T-helper 1 cell treated with Interleukin-12 subunit alpha and Interleukin-12 subunit beta and Interleukin-4 antibody, amounts not matched to agents 30 ng/mL and 1 ng/mL, for 36 hours (primary cell): ENCODE data around the gene CAMK2B. TPM values are rescaled to one million over a fixed set of nuclear protein-coding genes. Genes with fewer than 3 reads are reported as not detected.

Experiments used
- intact Hi-C: fragments of 100-400 bp; cut with micrococcal nuclease; formaldehyde crosslinking; loops from one replicate; pipeline ENCODE4 v1.15.1; 2024
- total RNA-seq: library from RNA; stranded (reverse); gene quantifications from 2 replicates; pipeline ENCODE4 v1.2.3, GENCODE V29; 2022

Gene CAMK2B
- total RNA-seq, 1 donor from 2014 or later = not detected

DNA sequence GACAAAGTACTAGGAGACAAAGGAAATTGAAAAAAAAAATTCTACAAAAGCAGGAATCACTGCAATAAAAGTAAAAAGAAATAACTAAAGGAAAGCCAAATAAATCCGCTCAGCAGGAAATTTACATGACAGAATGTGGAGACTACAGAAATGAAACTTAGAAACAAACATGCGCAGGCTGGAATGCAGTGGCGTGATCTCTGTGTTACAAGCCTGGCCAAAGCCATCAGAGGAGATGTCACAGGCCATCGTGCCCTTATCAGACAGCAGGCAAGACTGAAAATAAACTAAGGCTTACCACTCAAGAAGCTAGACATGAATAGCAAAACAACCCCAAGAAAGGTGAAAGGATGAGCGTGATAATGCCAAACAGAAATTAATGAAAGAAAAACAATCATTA, 6.3 kb upstream of the CAMK2B start:
- intact Hi-C loops = no loop called here

DNA sequence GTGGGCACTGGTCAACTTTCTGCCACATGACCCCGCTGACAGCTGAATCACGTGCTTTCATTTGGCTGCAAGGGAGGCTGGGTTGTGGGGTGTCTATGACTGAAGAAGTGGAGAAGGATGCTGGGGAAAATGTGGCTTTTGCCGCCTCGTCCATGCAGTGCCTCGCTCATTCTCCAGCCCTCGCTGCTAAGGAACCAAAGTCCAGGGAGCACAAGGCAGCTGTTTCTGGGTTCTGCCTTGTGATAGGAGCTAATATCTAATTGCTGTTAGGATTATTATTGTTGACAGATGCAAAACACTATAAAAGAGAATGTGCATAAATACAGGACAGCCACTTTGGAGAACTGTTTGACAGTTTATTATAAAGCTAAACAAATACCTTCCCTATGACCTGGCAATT, 4.9 kb upstream of the CAMK2B start:
- intact Hi-C loops = no loop called here

DNA sequence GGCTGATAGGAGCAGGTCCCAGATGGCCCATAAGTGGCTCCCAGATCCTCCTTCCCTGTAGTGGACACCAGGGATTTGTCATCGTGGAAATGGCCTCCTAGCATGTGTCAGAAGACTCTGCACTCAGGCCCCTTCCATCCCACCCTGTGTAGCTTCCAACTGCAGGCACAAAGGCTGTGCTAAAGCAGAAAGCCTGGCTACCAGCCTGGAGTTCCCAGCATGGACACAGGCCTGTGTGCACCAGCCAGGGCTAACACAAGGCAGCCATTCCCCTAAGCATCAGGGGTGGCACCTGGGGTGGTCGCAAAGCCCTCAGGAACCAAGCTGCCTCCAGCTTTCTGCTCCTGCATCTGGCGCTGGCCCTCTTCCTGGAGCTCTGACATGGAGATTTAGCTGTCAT, 4.5 kb upstream of the CAMK2B start:
- intact Hi-C loops = no loop called here

DNA sequence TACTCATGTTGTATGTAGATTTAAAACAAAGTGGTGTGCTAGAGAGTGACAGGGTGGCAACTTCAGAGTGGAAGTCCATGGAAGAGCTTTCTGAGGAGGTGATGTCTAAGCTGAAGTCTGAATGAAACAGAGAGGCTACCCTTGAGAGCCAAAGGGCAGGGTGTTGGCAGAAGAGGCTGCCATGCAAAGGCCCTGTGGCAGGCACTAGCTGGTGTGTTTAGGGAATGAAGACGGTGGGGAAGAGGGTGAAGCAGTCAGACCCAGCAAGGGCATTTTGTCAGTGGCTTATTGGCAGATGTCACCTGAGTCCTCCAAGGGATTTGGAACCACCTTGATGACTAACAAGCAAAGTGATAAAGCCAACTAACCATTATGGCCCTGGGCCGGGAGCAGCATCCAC, 3.7 kb upstream of the CAMK2B start:
- intact Hi-C loops = no loop called here

DNA sequence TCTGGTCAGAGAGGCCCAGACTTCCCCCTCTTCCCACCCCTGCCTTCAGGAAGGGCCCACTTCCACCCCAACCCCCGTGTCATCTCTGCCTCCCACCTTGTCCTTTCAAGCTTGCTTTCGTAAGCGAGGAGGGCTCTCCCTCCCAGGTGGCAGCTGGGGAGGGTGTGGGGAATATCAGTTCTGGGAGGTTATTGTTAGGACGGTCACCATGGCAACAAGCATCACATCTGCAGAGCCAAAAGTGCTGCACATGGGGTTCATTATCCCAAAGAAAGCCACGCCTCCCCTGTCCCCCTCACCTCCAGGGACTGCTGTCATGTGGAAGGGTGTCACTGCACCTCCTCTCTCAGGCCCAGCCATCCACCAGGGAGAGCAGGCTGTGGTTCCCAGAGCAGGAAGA, 2.6 kb upstream of the CAMK2B start:
- intact Hi-C loops = no loop called here

DNA sequence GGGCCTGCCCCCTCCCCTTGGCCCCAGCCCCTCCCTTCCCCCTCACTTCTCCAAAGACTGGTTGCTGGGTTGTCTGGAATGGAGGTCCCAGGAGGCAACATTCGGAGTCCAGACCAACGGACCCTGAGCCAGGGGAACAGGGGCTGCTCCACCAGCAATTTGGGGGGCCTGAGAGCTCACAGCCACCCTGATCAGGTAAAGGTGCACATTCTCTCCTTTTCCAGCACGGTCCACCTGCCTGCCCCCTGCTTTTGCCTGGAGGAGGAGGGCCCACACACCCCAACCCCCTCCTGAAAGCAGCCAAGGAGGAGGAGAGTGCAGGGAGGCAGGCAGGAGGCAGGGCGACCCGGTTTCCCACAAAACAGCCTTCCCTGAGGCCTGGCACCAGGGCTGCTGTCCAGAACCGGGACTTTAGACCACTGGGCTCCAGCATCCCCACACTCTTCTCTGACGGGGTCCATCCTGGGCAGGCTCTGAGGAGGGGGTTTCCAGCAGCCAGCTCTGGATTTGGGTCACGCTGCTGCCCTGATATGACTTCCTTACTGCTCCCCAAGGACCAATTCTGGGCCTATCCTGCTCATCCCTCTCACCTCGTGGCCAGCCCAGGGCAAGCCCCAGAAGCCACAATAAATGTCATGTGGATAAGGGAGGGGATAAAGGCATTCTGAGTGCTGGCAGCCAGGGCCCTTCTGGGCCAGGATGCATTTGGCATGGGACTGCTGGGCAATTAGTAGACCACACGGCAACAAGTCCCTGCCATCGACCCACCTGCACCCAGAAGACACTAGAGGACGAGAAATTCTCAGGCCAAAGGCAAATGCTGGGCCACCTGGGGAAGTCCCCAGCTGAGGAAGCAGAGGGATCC, 1.1 kb upstream of the CAMK2B start:
- intact Hi-C loops = no loop called here

DNA sequence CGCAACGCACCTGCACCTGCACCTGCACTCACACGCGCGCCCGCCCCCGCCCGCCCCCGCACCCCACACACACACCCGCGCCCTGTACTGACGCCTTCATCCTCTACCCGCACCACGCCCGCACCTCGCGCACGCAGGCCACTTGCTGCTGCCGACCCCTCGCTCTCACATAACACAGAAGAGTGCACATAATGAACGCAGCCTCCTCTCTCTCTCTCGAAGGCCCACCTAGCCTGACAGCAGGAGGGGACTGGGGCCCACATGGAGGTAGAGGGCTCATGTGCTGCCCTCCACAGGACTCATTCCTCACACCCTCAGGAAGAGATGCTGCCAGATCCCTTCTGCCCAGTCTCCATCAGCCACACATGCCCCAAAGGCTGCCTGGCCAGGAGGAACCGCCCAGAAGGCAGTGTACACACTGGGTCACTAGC, 432 bp upstream of the CAMK2B start:
- intact Hi-C loops = no loop called here

DNA sequence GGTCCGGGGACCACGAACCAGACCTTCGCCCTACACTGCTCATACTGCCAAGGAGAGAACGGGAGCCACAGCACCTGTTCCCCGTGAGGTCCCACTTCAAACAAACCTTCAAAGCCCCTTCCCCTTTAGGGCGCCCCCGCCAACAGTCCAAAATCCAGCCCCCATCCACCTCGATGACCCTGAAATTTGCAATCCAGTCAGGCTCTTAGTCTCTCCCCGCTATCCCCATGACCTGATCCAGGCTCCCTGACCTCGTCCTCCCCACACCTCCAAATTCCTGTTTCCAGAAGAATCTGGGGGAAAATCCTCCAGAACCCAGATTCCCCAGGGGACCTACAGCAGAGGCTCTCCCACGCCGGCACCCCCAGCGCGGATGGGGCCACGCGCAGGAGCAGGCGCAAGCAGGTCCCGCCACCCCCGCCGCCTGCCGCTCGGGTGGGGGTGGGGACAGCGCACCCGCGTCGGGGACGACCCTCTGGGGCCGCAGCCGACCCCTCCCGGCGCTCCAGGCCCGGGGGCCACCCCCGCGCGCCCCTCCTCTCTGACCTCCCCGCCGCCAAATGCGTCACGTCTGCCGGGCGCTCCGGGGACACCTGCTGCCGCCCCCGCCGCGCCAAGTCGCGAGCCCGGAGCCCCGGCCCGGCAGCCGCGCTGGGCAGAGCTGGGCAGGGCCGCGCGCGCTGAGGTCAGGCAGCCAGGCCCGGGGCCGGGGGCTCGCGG, 753 bp downstream of the CAMK2B start:
- intact Hi-C loops = no loop called here

DNA sequence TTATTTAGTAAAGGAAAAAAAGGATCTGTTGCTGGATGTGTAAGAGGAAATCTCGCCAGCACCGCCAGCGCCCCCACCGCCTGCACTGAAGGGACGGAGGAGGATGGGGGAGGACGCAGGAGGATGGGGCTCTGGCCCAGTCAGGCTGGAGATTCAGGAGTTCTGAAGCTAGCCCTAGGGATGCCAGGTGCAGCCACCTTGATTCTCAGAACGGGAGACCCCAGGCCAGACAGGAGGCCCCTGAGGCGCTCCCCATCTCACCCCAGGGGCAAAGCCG, 1.3 kb downstream of the CAMK2B start:
- intact Hi-C loops = no loop called here

DNA sequence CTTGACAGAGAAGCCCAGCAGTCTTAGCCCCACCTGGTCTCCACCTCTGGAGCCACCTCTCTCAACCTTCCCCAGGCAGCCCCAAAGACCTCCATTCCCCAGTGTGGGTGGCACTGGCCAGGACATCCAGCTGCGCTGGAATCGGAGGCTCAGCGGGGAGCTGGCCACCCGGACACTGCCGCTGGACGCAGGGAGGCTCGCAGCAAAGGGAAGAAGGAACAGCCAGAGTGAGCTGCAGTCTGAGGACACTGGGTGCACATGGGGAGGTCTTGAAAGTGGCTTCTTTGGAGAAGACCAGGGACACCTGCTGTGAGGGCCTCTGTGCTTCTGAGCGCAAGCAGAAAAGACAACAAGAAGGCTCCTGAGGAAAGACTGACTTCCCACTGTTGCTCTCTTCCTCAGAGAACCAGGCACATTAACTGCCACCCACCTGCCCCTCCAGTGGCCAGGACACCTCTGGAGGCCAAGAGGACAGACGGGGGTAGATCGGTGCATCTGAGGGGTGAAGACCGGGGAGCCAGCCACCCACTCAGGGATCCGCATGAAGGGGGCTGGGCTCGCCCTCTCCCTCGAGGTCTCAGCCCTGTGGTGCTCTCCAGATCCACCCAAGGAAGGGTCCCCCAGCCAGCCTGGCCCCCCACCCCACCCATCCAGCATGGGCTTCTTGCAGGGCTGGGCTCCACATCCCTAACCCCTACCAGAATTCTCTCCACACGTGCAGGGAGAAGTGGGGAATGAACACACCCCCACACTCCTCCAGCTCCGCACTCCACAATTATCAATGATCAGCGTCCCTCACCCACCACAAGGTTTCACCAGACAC, 1.8 kb downstream of the CAMK2B start:
- intact Hi-C loops = no loop called here

DNA sequence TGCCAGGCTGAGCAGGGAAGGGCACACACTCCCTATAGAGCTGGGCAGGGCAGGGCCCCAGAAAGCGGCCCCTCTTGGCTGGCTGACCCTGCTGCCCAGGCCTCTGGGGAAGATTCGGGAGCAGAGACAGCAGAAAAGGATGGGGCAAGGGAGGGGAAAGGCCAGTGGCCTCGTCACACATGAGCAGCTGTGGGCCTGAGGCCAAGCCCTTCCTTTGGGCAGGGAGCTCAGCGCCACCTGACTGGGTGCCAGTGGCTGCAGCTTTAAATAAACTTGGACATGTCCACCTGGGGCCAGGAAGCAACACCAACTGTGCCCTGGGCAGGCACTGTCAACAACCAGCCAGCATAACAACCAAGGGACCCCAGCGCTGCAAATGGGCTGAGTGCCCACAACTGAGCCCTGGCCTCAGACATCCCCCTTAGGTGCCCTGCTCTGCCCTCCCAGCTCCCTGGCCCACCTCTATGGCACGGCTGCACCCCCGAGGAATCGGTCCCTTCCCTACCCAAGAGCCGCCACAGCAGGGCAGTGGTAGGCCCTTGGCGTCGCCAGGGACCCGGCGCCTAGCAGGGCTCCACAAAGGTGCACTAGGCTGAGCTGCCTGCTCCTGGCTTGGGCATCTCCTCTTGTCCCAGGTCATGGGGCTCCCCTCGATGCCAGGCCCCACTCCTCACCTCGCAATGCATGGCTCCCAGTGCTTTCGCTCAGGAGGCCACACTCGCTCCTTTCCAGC, 2.6 kb downstream of the CAMK2B start:
- intact Hi-C loops = no loop called here

DNA sequence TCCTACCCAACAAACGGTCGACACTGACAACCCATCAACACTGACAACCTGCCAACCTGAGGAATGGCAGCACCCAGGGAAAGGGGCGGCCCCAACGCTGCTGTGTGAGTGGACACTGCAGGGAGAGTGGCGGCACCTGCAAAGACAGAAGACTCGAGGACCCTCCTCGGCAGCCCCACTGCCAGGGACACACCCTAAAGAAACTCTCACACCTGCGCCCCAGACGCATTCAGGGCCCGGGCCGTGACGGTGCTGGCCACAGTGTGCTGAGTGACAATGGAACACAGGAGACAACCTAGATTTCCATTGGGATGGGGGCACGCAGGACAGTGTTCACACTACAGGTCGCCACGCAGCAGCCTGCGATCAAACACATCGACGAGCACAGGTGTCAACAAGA, 3.6 kb downstream of the CAMK2B start:
- intact Hi-C loops = no loop called here

DNA sequence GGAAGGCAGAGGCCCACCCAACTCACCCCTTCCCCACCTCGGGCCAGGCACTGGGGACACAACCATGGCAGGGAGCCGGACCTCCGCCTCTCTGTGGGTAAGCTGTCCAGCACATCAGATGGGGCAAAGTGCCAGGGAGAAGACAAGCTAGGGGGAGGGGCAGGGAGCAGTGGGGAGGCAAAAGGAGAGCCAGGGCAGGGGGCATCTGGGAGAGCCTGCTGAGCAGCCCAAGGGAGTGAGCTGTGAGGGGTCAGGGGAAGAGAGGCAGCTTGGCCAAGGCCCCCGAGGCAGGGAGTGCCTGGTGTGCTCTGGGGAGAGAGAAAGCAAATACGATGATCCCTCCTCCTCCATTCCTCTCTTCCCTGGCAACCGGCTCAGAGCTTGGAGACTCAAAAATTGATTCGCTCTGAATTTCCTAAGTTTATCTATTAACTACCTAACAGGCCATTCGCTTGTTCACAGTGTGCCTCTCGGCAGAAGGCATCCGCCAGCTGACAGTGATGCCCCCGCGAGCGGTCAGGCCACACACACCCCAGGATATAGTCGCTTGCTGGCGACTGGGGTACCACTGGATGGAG, 4.5 kb downstream of the CAMK2B start:
- intact Hi-C loops = no loop called here

DNA sequence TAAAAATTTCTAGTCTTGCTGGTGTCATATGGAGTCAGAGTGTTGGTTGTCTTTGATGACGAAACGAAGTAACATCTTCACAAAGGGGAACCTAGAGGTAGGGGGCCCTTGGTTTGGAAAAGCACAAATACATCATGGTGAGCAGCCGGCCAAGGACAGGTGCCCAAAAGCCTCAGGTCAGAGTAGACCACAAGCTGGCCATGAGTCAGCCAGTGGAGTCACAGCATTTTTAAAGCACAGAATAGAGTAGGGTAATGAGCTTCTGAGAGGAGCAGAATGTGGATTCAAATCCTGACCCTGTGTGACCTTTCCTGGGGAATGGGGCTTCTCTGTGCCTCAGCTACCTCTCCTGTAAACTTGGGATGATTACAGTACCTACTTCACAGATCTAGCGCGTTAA, 5.3 kb downstream of the CAMK2B start:
- intact Hi-C loops = no loop called here

DNA sequence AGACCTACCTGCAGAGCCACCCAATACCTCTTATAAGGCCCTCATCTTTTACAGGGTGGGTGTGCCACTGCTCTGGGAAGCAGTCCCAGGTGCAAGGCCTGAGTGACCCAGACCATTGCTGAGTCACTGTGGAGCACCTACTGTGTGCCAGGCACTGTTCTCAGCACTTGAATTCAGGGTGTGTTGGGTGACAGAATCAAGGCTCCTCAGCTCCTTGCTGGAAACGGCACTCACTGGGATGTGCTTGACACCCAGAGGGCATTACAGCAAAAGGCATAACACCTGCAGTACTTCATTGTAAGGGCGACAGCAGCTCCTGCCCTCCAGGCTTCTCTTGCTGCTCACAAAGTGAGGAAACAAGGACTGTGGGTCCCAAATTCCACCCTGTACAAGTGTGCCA, 7.1 kb downstream of the CAMK2B start:
- intact Hi-C loops = no loop called here

DNA sequence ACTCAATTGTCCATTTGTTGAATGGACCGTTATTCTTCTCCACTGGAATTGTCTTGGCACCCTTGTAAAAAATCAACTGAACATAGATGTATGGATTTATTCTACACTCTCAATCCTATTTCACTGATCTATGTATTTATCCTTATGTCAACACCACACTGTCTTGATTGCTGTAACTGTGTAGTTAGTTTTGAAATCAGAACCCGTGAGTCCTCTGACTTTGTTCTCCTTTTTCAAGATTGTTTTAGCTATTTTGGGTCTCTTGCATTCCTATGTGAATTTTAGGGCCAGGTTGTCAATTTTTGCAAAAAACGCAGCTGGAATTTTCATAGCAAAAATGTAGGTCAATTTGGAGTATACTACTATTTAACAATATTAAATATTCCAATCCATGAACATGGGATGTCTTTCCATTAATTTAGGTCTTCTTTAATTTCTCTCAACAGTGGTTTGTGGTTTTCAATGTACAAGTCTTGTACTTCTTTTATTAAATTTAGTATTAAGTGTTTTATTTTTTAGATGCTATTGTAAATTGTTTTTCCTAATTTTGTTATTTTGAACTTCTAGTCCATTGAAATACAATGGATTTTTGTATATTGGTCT, 10.0 kb downstream of the CAMK2B start:
- intact Hi-C loops = no loop called here

DNA sequence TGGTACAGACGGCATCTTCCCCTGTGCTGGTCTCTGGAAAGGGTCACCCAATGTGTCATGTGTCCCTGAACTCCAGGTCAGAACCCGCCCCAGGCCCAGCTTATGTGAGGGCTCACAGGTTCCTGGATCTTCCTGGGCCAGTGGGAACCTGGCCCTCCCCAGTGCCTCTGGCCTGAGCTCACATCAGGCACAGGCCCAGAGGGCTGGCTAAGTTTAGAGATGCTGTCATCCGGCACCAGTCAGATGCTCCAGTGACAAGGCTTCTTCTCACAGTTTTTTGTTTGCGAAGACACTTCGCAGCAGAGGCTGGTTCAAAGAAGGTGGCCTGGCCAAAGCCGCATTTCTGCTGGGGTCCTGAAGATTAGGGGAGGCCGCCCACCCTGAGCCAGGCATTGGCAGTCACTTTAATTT, 11.8 kb downstream of the CAMK2B start:
- intact Hi-C loops = no loop called here

DNA sequence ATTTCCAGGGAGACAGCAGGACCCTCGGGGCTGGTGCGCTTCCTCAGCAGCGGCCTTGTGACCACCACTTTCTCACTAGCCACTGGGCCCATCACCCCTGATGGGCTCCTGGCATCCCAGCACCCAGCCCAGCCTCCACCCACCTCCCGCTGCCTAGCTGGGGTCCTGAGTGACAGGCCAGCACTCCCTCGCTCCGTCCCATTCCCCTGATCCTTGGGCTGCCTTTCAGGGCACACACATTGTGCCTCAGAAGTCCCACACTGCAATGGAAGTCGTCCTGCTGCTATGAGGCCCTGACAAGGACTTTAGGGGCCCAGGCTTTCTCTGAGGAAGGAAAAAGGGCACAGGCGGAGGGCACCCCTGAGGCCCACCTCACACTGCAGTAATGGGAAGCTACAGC, 12.4 kb downstream of the CAMK2B start:
- intact Hi-C loops = no loop called here

DNA sequence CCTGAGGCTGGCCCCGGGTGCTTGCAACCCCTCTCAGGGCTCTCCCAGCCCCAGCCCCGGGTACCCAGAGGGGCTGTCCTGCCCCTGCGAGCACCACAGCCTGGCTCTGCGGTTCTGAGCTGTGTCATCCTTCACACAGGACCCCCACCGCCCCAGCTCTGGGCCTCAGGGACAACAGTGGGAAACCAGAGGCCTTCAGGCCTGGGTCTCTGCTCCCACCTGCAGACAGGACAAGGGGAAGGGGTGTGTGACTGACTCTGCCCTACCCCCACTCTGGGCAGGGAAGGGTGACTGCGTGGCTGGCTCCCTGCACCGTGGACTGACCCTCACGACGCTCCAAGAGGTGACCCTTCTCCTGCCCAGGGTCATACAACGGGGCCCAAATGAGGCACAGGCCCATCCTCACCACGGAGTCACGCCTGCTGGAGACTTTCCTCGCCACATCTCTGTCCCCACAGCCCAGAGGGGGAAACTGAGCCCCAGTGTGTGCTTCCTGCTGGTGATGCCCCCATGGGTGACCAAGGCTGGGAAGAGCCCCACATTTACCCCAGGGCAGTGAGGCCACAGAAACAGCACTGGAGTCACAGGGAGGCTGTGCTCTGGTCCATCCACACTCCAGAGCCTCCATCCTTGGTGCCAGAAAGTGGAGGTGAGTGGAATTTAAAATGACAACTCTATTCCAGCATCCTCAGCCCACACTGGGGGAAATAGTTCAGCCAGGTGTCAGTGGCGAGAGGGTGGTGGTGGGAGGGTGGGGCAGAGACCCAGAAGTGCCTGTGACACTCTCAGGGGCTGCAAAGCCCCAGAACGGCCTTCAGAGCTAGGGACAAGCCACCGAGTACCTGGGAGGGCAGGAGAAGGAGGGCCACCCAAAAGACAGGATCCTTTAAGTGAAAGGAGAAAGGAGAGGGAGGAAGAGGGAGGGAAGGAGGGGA, 13.6 kb downstream of the CAMK2B start:
- intact Hi-C loops = no loop called here
